ENCODE data around the gene SNN. TPM values are rescaled to one million over a fixed set of nuclear protein-coding genes. Genes with fewer than 3 reads are reported as not detected.

The SNN gene
- total and polyA plus RNA-seq, 2 of the 8 experiments (the other 6 are each of a cell fraction or from before 2014, with no cell fraction given), result 37.4 to 66.9 TPM

- no peak overlapping the region for H3K23ac ChIP-seq (ENCODE audit: insufficient read length)
- CTCF ChIA-PET (ENCODE audit: partially characterized antibody), result interaction anchor here (0.5 to 2.5 kb wide), 18 partner anchors 9 to 623 kb away, joined by 3 to 17 read pairs (median 3); no protein-coding TSS in a partner anchor
- no peaks in the 10 kb centered on the region; the same call in 1 of the 2 replicates for H3K23me2 ChIP-seq (ENCODE audit: low read depth, low read length)
- no peak overlapping the region for H2BK20ac ChIP-seq (ENCODE audit: low read length)
- peaks cover 2% of the 10 kb centered on the region in 2 experiments for H4K20me1 ChIP-seq (replicated peaks in 1 of 2; ENCODE audit: control insufficient read depth in 1 of 2, insufficient read depth in 2 of 2, low read length in 2 of 2)
- POLR2A ChIA-PET (ENCODE audit: partially characterized antibody), result interaction anchor here (0.6 to 1.7 kb wide), 2 partner anchors 10 to 286 kb away, joined by 3 to 6 read pairs; no protein-coding TSS in a partner anchor
- no peak for TF ChIP-seq SP2 (IDR thresholded peaks at IDR 0.05; ENCODE audit: low read length)
- TF ChIP-seq RAD21 (IDR thresholded peaks at IDR 0.05 in 1 of 2, conservative IDR thresholded peaks at IDR 0.05 in 1 of 2; ENCODE audit: low read depth in 2 of 2, low read length in 2 of 2), result peak; percentile 28 to 29; a peak in 3 of 4 replicates
- TF ChIP-seq CTCF (IDR thresholded peaks at IDR 0.05; ENCODE audit: control extremely low read depth in 1 of 3, insufficient read depth in 1 of 3, low read depth in 1 of 3, low read length in 3 of 3), result peak in 2 of 3 experiments; percentile 26 to 39; a peak in 2 of 4 replicates
- TF ChIP-seq CBX8 (IDR thresholded peaks at IDR 0.05; ENCODE audit: borderline replicate concordance, low read depth, low read length), result no peak
- H3K18ac ChIP-seq (ENCODE audit: extremely low read depth, low read length), result no peak overlapping the region
- H3K27ac ChIP-seq (ENCODE audit: low read depth, low read length), result no peak overlapping the region
- no peaks in the 10 kb centered on the region for H3K79me2 ChIP-seq (ENCODE audit: control insufficient read depth in 1 of 2, insufficient read depth in 2 of 2, low read length in 2 of 2)
- no peak overlapping the region for H3K9ac ChIP-seq (replicated peaks in 1 of 4; ENCODE audit: extremely low read depth in 1 of 4, low read depth in 3 of 4, low read length in 3 of 4)
- peaks cover 0 to 12% (median 4%) of the 10 kb centered on the region in 4 experiments; a peak in 5 of 8 replicates for H3K36me3 ChIP-seq (ENCODE audit: control insufficient read depth in 2 of 4, insufficient read depth in 4 of 4, low read length in 3 of 4)
- no peak overlapping the region for H4K91ac ChIP-seq (replicated peaks; ENCODE audit: insufficient read length, low read length)
- H4K5ac ChIP-seq (ENCODE audit: insufficient read length, low read depth, low read length), result no peak overlapping the region
- H3K4ac ChIP-seq (replicated peaks; ENCODE audit: insufficient read length, low read depth, low read length), result no peak overlapping the region
- H3K79me1 ChIP-seq (ENCODE audit: low read depth, low read length), result peaks cover 3% of the 10 kb centered on the region; the same call in 1 of the 2 replicates
- no peak overlapping the region for H2AFZ ChIP-seq (ENCODE audit: low read length)
- H3K4me2 ChIP-seq (ENCODE audit: insufficient read depth in 1 of 2, low read depth in 2 of 2, low read length in 2 of 2), result no peak overlapping the region
- WGBS, 2 experiments (ENCODE audit: extremely low coverage in 1 of 2, insufficient coverage in 1 of 2, insufficient read length in 1 of 2, insufficient replicate concordance in 2 of 2, low coverage in 1 of 2, low lambda C conversion rate in 2 of 2, missing lambda C conversion rate in 1 of 2), result 87% methylated on average over 6 of the region's 7 CpGs; no CpG with 5 or more reads in 1 of the 2 experiments
- FAIRE-seq (no peak), DNase-seq (ENCODE audit: low read depth in 1 of 2, low spot score in 2 of 2) (no peak)
- no peak overlapping the region for H4K8ac ChIP-seq (ENCODE audit: extremely low read depth, insufficient read depth, low read length)
- H3K4me3 ChIP-seq (ENCODE audit: extremely low read depth in 1 of 4, insufficient read depth in 2 of 4, low read depth in 3 of 4, low read length in 4 of 4), result no peak overlapping the region
- no peaks in the 10 kb centered on the region for H3K9me3 ChIP-seq (ENCODE audit: insufficient read depth in 2 of 2, low read depth in 1 of 2, low read length in 1 of 2)
- no peak overlapping the region for H2BK120ac ChIP-seq (replicated peaks; ENCODE audit: low read depth, low read length)
- no peak overlapping the region for H2BK12ac ChIP-seq (ENCODE audit: low read depth, low read length)
- H3K27me3 ChIP-seq (replicated peaks in 1 of 4; ENCODE audit: control insufficient read depth in 3 of 4, extremely low read depth in 1 of 4, insufficient read depth in 3 of 4, low read length in 3 of 4), result no peaks in the 10 kb centered on the region
- H2BK5ac ChIP-seq (ENCODE audit: low read depth, low read length), result no peak overlapping the region
- H2BK15ac ChIP-seq (ENCODE audit: low read length), result no peak overlapping the region
- no peak overlapping the region for H3K56ac ChIP-seq (replicated peaks; ENCODE audit: insufficient read length, low read depth, low read length)
- H3K4me1 ChIP-seq (replicated peaks in 1 of 4; ENCODE audit: control insufficient read depth in 3 of 4, insufficient read depth in 4 of 4, low read length in 3 of 4), result no peaks in the 10 kb centered on the region
- H3K14ac ChIP-seq (ENCODE audit: insufficient read length), result no peak overlapping the region
- H2AK5ac ChIP-seq (ENCODE audit: low read depth, low read length), result no peak overlapping the region
Observed at GRCh38 chr16:11698271-11698689, 30.0 kb downstream of the SNN start.
